ENCODE data around the gene NDUFAF4. TPM values are rescaled to one million over a fixed set of nuclear protein-coding genes. Genes with fewer than 3 reads are reported as not detected.

The NDUFAF4 gene
- total and polyA plus RNA-seq, 4 donors: 4.9 to 62.1 (median 10.4) TPM

DNA sequence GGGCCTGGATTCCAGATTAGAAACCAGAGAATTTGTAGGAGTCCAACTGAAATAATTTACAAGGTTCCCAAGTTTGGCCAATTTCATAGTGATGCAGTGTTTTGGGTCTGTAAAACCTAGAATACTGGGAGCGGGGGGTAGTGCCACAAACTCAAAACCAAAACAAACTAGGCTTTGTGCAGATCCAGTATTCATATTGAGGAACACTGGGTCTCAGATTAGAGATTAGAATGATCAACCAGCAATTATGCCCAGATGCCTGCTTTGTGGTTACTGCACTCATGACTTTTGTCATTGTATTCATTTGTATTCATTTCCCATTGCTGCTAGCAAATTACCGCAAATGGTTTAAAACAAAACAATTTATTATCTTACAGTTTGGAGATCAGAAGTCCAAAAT lies 3.2 kb upstream of the NDUFAF4 start:
- WGBS: 96% methylated on average over 2 of the region's 2 CpGs
- Histone ChIP-seq H3K9ac (ENCODE audit: low read depth in 1 of 2, low read length in 2 of 2) (no peak overlapping the region), H3K27ac (ENCODE audit: low read depth in 1 of 2, low read length in 2 of 2) (no peak overlapping the region), H3K4me3 (ENCODE audit: low read depth in 1 of 3, low read length in 3 of 3) (no peak overlapping the region), H3K36me3 (ENCODE audit: control insufficient read depth in 4 of 4, insufficient read depth in 3 of 4, low read depth in 1 of 4, low read length in 3 of 4) (peaks cover 0 to under 1% (median 0%) of the 10 kb centered on the region in 4 donors), H3K4me1 (ENCODE audit: control insufficient read depth in 4 of 4, insufficient read depth in 4 of 4, low read length in 3 of 4) (peaks cover 5 to 17% (median 11%) of the 10 kb centered on the region in 4 donors), H3K27me3 (ENCODE audit: control insufficient read depth in 4 of 4, insufficient read depth in 4 of 4, low read length in 3 of 4) (no peaks in the 10 kb centered on the region), H3K9me3 (ENCODE audit: control insufficient read depth in 4 of 4, low read length in 3 of 4) (no peaks in the 10 kb centered on the region)
- no peak for DNase-seq (ENCODE audit: low spot score)
- TF ChIP-seq RAD21 (IDR thresholded peaks at IDR 0.05): no peak

DNA sequence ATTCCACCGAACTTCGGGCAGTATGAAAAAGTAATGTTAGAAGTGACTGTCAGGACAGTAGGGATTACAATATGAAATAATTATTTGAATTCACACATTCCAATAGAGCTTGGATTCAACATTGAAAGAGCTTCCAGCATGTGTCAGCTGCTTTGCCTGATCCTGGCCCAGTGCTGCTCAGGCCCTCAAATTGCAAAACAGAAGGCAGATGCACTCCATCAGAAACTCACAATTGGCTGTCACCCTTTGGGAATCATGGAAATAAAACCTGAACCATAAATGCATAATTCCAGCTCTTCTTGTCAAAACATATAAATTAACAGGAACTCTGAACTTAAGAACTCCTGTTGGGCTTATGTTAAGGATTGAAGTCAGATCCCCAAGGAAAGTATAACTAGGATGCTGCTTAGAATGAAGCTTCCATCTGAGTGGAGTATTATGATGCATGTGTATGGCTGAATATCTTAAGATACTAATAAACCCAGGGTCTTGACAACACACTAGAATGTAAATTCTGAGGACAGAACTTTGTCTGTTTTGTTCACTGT lies 1.8 kb upstream of the NDUFAF4 start:
- peaks cover 0 to 7% (median 2%) of the 10 kb centered on the region in 4 donors for H3K36me3 ChIP-seq (ENCODE audit: control insufficient read depth in 4 of 4, insufficient read depth in 3 of 4, low read depth in 1 of 4, low read length in 3 of 4)
- no peaks in the 10 kb centered on the region for H3K9me3 ChIP-seq (ENCODE audit: control insufficient read depth in 4 of 4, low read length in 3 of 4)
- 95% methylated on average over 2 of the region's 2 CpGs for WGBS
- H3K9ac ChIP-seq (ENCODE audit: low read depth in 1 of 2, low read length in 2 of 2): no peak overlapping the region
- peaks cover 7 to 21% (median 12%) of the 10 kb centered on the region in 4 donors for H3K4me1 ChIP-seq (ENCODE audit: control insufficient read depth in 4 of 4, insufficient read depth in 4 of 4, low read length in 3 of 4)
- H3K27me3 ChIP-seq (ENCODE audit: control insufficient read depth in 4 of 4, insufficient read depth in 4 of 4, low read length in 3 of 4): no peaks in the 10 kb centered on the region
- H3K4me3 ChIP-seq (ENCODE audit: low read depth in 1 of 3, low read length in 3 of 3): no peak overlapping the region
- no peak for TF ChIP-seq HNF4A (conservative IDR thresholded peaks at IDR 0.05)
- TF ChIP-seq HNF4G (IDR thresholded peaks at IDR 0.05): no peak
- TF ChIP-seq, protein P1, sequence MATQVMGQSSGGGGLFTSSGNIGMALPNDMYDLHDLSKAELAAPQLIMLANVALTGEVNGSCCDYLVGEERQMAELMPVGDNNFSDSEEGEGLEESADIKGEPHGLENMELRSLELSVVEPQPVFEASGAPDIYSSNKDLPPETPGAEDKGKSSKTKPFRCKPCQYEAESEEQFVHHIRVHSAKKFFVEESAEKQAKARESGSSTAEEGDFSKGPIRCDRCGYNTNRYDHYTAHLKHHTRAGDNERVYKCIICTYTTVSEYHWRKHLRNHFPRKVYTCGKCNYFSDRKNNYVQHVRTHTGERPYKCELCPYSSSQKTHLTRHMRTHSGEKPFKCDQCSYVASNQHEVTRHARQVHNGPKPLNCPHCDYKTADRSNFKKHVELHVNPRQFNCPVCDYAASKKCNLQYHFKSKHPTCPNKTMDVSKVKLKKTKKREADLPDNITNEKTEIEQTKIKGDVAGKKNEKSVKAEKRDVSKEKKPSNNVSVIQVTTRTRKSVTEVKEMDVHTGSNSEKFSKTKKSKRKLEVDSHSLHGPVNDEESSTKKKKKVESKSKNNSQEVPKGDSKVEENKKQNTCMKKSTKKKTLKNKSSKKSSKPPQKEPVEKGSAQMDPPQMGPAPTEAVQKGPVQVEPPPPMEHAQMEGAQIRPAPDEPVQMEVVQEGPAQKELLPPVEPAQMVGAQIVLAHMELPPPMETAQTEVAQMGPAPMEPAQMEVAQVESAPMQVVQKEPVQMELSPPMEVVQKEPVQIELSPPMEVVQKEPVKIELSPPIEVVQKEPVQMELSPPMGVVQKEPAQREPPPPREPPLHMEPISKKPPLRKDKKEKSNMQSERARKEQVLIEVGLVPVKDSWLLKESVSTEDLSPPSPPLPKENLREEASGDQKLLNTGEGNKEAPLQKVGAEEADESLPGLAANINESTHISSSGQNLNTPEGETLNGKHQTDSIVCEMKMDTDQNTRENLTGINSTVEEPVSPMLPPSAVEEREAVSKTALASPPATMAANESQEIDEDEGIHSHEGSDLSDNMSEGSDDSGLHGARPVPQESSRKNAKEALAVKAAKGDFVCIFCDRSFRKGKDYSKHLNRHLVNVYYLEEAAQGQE (IDR thresholded peaks at IDR 0.05): no peak
- TF ChIP-seq RXRA (IDR thresholded peaks at IDR 0.05): no peak
- no peak for TF ChIP-seq JUND (IDR thresholded peaks at IDR 0.05)
- no peak for DNase-seq (ENCODE audit: low spot score)
- H3K27ac ChIP-seq (ENCODE audit: low read depth in 1 of 2, low read length in 2 of 2): no peak overlapping the region

DNA sequence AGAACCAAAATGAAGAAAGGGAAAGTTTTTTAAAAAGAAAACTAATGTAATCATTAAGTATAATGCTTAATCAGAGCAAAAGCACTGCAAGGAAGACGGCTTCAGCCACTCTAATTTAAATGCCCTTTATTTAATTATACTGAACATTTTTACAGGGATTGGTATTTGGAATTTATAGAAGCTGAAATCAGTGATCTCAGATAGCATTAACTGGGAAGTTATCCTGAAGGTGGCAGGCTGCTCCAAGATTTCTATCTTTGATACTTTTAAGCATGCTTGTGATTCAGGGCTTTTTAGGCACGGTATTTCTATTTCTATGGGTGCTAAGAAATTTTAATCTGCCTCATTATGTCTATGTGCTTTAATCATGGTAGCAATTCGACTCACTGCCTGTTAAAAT lies 1.3 kb upstream of the NDUFAF4 start:
- H3K27me3 ChIP-seq (ENCODE audit: control insufficient read depth in 4 of 4, insufficient read depth in 4 of 4, low read length in 3 of 4): no peaks in the 10 kb centered on the region
- peaks cover under 1 to 12% (median 5%) of the 10 kb centered on the region in 4 donors for H3K36me3 ChIP-seq (ENCODE audit: control insufficient read depth in 4 of 4, insufficient read depth in 3 of 4, low read depth in 1 of 4, low read length in 3 of 4)
- H3K9ac ChIP-seq (ENCODE audit: low read depth in 1 of 2, low read length in 2 of 2): peak overlapping the region; percentile 97 to 99
- 19% methylated on average over 3 of the region's 3 CpGs for WGBS
- DNase-seq (ENCODE audit: low spot score): no peak
- TF ChIP-seq HNF4G (IDR thresholded peaks at IDR 0.05): no peak
- no peak for TF ChIP-seq YY1 (IDR thresholded peaks at IDR 0.05)
- no peak for TF ChIP-seq HNF4A (conservative IDR thresholded peaks at IDR 0.05)
- TF ChIP-seq, protein P1 (IDR thresholded peaks at IDR 0.05): no peak
- TF ChIP-seq TAF1 (conservative IDR thresholded peaks at IDR 0.05): no peak
- no peak for TF ChIP-seq EGR1 (IDR thresholded peaks at IDR 0.05; ENCODE audit: low read depth in 2 of 2)
- no peak for TF ChIP-seq FOXA1 (IDR thresholded peaks at IDR 0.05)
- peak; percentile 79 to 84 for TF ChIP-seq RAD21 (IDR thresholded peaks at IDR 0.05)
- TF ChIP-seq GABPA (IDR thresholded peaks at IDR 0.05 in 1 of 2, conservative IDR thresholded peaks at IDR 0.05 in 1 of 2): no peak
- TF ChIP-seq, protein P2, sequence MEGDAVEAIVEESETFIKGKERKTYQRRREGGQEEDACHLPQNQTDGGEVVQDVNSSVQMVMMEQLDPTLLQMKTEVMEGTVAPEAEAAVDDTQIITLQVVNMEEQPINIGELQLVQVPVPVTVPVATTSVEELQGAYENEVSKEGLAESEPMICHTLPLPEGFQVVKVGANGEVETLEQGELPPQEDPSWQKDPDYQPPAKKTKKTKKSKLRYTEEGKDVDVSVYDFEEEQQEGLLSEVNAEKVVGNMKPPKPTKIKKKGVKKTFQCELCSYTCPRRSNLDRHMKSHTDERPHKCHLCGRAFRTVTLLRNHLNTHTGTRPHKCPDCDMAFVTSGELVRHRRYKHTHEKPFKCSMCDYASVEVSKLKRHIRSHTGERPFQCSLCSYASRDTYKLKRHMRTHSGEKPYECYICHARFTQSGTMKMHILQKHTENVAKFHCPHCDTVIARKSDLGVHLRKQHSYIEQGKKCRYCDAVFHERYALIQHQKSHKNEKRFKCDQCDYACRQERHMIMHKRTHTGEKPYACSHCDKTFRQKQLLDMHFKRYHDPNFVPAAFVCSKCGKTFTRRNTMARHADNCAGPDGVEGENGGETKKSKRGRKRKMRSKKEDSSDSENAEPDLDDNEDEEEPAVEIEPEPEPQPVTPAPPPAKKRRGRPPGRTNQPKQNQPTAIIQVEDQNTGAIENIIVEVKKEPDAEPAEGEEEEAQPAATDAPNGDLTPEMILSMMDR (IDR thresholded peaks at IDR 0.05; ENCODE audit: low read depth, low read length, missing input control): peak; percentile 51
- TF ChIP-seq, protein P3, sequence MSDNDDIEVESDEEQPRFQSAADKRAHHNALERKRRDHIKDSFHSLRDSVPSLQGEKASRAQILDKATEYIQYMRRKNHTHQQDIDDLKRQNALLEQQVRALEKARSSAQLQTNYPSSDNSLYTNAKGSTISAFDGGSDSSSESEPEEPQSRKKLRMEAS (IDR thresholded peaks at IDR 0.05): no peak
- TF ChIP-seq, protein P4, sequence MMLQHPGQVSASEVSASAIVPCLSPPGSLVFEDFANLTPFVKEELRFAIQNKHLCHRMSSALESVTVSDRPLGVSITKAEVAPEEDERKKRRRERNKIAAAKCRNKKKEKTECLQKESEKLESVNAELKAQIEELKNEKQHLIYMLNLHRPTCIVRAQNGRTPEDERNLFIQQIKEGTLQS (IDR thresholded peaks at IDR 0.05): no peak
- TF ChIP-seq RXRA (IDR thresholded peaks at IDR 0.05): no peak
- H3K4me1 ChIP-seq (ENCODE audit: control insufficient read depth in 4 of 4, insufficient read depth in 4 of 4, low read length in 3 of 4): peaks cover 7 to 21% (median 12%) of the 10 kb centered on the region in 4 donors
- H3K27ac ChIP-seq (ENCODE audit: low read depth in 1 of 2, low read length in 2 of 2): peak overlapping the region; percentile 98 to 99
- no peak overlapping the region for H3K4me3 ChIP-seq (ENCODE audit: low read depth in 1 of 3, low read length in 3 of 3)
- no peaks in the 10 kb centered on the region for H3K9me3 ChIP-seq (ENCODE audit: control insufficient read depth in 4 of 4, low read length in 3 of 4)
